Esophagus muscularis mucosa (tissue), 4 donors: ENCODE results near the gene CES3. TPM values are rescaled to one million over a fixed set of nuclear protein-coding genes. Genes with fewer than 3 reads are reported as not detected.
A peak's percentile ranks its signal among the peaks of the same experiment; 100 is the strongest.
"Not testable (repeated sequence)": the region's sequence is repeated elsewhere in the genome, so short reads cannot be mapped to it uniquely, and the experiment has no call there.

Source experiments
- DNase-seq: peaks from one replicate; pipeline ENCODE4 v3.0.0-alpha.2; 2017; ENCODE audit errors: extremely low spot score
- H3K27ac ChIP-seq, 4 donors: fragments of 200-600 bp; sonication (generic); replicated peaks in 1 of 4; 1 replicate in 3 of 4; 2 replicates in 1 of 4; pipeline ENCODE4 v1.5.1; 2016 to 2019; ENCODE audit warnings: mild to moderate bottlenecking in 1 of 4
- H3K27me3 ChIP-seq, 4 donors: fragments of 200-600 bp; sonication (generic); one replicate each; pipeline versions ENCODE4 v1.5.1 to v1.6.0; 2016 to 2019
- H3K36me3 ChIP-seq, 4 donors: fragments of 200-600 bp; sonication (generic); one replicate each; pipeline ENCODE4 v1.5.1; 2016 to 2019
- H3K4me1 ChIP-seq, 4 donors: fragments of 200-600 bp; sonication (generic); one replicate each; pipeline ENCODE4 v1.5.1; 2016 to 2019
- H3K4me3 ChIP-seq, 4 donors: fragments of 200-600 bp; sonication (generic); 1 replicate in 2 of 4; 2 replicates in 2 of 4; pipeline ENCODE4 v1.5.1; 2016 to 2019; ENCODE audit warnings: mild to moderate bottlenecking in 4 of 4, moderate library complexity in 1 of 4
- H3K9me3 ChIP-seq, 4 donors: fragments of 200-600 bp; sonication (generic); 1 replicate in 3 of 4; 2 replicates in 1 of 4; pipeline ENCODE4 v1.5.1; 2016 to 2019
- CTCF ChIP-seq, 3 experiments: fragments of 200-600 bp in 2 of 3; fragments of 450-650 bp in 1 of 3; sonication (generic) in 2 of 3; IDR thresholded peaks; one replicate each; pipeline ENCODE4 v1.5.1; 2017 to 2019; ENCODE audit warnings: antibody characterized with exemption in 3 of 3, mild to moderate bottlenecking in 2 of 3, moderate library complexity in 1 of 3
- EP300 ChIP-seq: sonication (generic); formaldehyde crosslinking; IDR thresholded peaks from one replicate; pipeline ENCODE4 v1.6.1; 2017; ENCODE audit warnings: antibody characterized with exemption
- POLR2A ChIP-seq: fragments of 450-650 bp; IDR thresholded peaks from one replicate; pipeline ENCODE4 v1.6.1; 2017; ENCODE audit warnings: antibody characterized with exemption, moderate library complexity, mild to moderate bottlenecking, low read depth
- POLR2AphosphoS5 ChIP-seq, 2 donors: sonication (generic); formaldehyde crosslinking; IDR thresholded peaks; one replicate each; pipeline ENCODE4 v1.6.1; 2017; ENCODE audit warnings: antibody characterized with exemption in 2 of 2
- WGBS: methylation state at CpG from one replicate; pipeline ENCODE4 v1.1.5; 2018; 5-methylcytosine and 5-hydroxymethylcytosine counted together
- intact Hi-C: fragments of 100-400 bp; cut with DNase I; formaldehyde crosslinking; loops from one replicate; pipeline ENCODE4 v1.15.1; 2023
- total RNA-seq, 4 donors: library from RNA; depleted of rRNA; stranded (reverse); fragments of >200 nt; gene quantifications; one replicate each; pipeline versions ENCODE4 v1.1.0 to v1.2.1, GENCODE V29; 2016

CES3 gene
- total RNA-seq, 4 donors from 2014 or later = 0.23 to 0.42 (median 0.33) TPM; not detected in 1

- WGBS = 91% methylated on average over 2 of the region's 2 CpGs
- no peaks in the 10 kb centered on the region for H3K27me3 ChIP-seq
- no peak for TF ChIP-seq POLR2AphosphoS5 (IDR thresholded peaks at IDR 0.05)
- no peak for TF ChIP-seq CTCF (IDR thresholded peaks at IDR 0.05)
- no peak for TF ChIP-seq EP300
- TF ChIP-seq POLR2A = no peak
Measured at GRCh38 chr16:66991545-66992077, 30.5 kb downstream of the CES3 start.

GRCh38 chr16:66993558-66993957 is 32.5 kb downstream of the CES3 start:
- 95% methylated on average over 12 of the region's 12 CpGs for WGBS
- intact Hi-C loops = not testable (repeated sequence)

More at GRCh38 chr16:66991545-66992077, 30.5 kb downstream of the CES3 start:
- no peaks in the 10 kb centered on the region for H3K36me3 ChIP-seq
- peaks cover 8 to 13% (median 12%) of the 10 kb centered on the region in 4 donors for H3K4me1 ChIP-seq
- H3K9me3 ChIP-seq = no peaks in the 10 kb centered on the region
- DNase-seq = no peak
- no peak overlapping the region for H3K27ac ChIP-seq
- H3K4me3 ChIP-seq = no peak overlapping the region
- intact Hi-C loops = no loop called here

GRCh38 chr16:66996324-66996982 is 35.4 kb downstream of the CES3 start:
- TF ChIP-seq EP300 = no peak
- TF ChIP-seq POLR2AphosphoS5 (IDR thresholded peaks at IDR 0.05) = peak; percentile 68 to 73
- peaks cover 31 to 46% (median 41%) of the 10 kb centered on the region in 4 donors for H3K4me1 ChIP-seq
- intact Hi-C loops = no loop called here
- no peaks in the 10 kb centered on the region for H3K9me3 ChIP-seq
- peaks cover 0 to 4% (median 0%) of the 10 kb centered on the region in 4 donors for H3K27me3 ChIP-seq
- no peaks in the 10 kb centered on the region for H3K36me3 ChIP-seq
- WGBS = 60% methylated on average over 1 of the region's 6 CpGs
- no peak for DNase-seq
- H3K4me3 ChIP-seq = no peak overlapping the region
- H3K27ac ChIP-seq = peak overlapping the region; percentile 66 to 82 (median 72)

More at GRCh38 chr16:66993558-66993957, 32.5 kb downstream of the CES3 start:
- not testable (repeated sequence) for H3K27ac ChIP-seq, DNase-seq, H3K36me3 ChIP-seq, H3K4me3 ChIP-seq, H3K9me3 ChIP-seq, H3K27me3 ChIP-seq
- peaks cover 18 to 29% (median 24%) of the 10 kb centered on the region in 4 donors for H3K4me1 ChIP-seq

DNA sequence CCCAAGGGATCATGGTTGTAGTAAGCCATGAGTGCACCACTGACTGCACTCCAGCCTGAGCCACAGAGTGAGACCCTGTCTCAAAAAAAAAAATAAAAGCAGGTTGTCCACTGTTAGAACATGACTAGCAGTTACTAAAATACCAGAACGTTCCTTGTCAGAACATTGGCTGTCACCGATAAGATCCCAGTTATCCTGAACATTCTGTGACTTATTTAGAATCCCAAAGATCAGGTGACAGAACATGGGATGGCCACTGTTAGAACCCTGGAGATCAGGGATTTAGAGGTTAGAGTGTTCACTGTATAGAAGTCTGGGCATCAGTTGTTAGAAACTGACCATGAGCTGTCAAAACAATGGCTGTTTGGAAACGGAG is 35.9 kb downstream of the CES3 start:
- H3K36me3 ChIP-seq = no peaks in the 10 kb centered on the region
- H3K4me1 ChIP-seq = peaks cover 33 to 48% (median 44%) of the 10 kb centered on the region in 4 donors
- TF ChIP-seq POLR2AphosphoS5 (IDR thresholded peaks at IDR 0.05) (no peak), CTCF (IDR thresholded peaks at IDR 0.05) (no peak), POLR2A (no peak), EP300 (peak; percentile 37)
- 57% methylated on average over 3 of the region's 3 CpGs for WGBS
- no peak for DNase-seq
- no peak overlapping the region for H3K4me3 ChIP-seq
- H3K9me3 ChIP-seq = no peaks in the 10 kb centered on the region
- peaks cover 0 to 4% (median 0%) of the 10 kb centered on the region in 4 donors for H3K27me3 ChIP-seq
- peak overlapping the region; percentile 66 to 82 (median 72) for H3K27ac ChIP-seq
- intact Hi-C loops = no loop called here

GRCh38 chr16:67000384-67001351 is 39.6 kb downstream of the CES3 start:
- peaks cover 33 to 44% (median 41%) of the 10 kb centered on the region in 4 donors for H3K4me1 ChIP-seq
- peaks cover 0 to 6% (median 0%) of the 10 kb centered on the region in 4 donors for H3K36me3 ChIP-seq
- no peak for DNase-seq
- H3K27me3 ChIP-seq = peaks cover 0 to 4% (median 0%) of the 10 kb centered on the region in 4 donors
- H3K9me3 ChIP-seq = no peaks in the 10 kb centered on the region
- peak; percentile 56 for TF ChIP-seq EP300
- TF ChIP-seq CTCF (IDR thresholded peaks at IDR 0.05) = no peak
- no peak for TF ChIP-seq POLR2A
- TF ChIP-seq POLR2AphosphoS5 (IDR thresholded peaks at IDR 0.05) = peak; percentile 55 to 70
- 9% methylated on average over 37 of the region's 89 CpGs for WGBS
- intact Hi-C loops = no loop called here
- H3K27ac ChIP-seq = peak overlapping the region; percentile 55 to 71 (median 64)
- H3K4me3 ChIP-seq = peak overlapping the region; percentile 57 to 70 (median 61)
